GM10266 (cell line): ENCODE results near the gene PLAAT4.
A peak's percentile ranks its signal among the peaks of the same experiment; 100 is the strongest.

Experiments
- DNase-seq: peaks from one replicate; pipeline ENCODE4 v3.0.0; 2012; ENCODE audit errors: extremely low spot score
- CTCF ChIP-seq: IDR thresholded peaks from 2 replicates; pipeline ENCODE4 v1.5.1; 2012; ENCODE audit warnings: mild to moderate bottlenecking, low read depth; ENCODE audit not compliant: control insufficient read depth, insufficient read depth; ENCODE audit errors: missing control alignments

Gene PLAAT4

GRCh38 chr11:63536669-63537292 is at the start of gene PLAAT4:
Gene PLAAT4, plus strand, starts transcription at chr11:63536808. Its CDS starts 61 bp downstream, at chr11:63536869.
- no peak for TF ChIP-seq CTCF
- peak; percentile 66 for DNase-seq

GRCh38 chr11:63488789-63489188 is 47.8 kb upstream of the PLAAT4 start:
- DNase-seq = no peak
- TF ChIP-seq CTCF = no peak

GRCh38 chr11:63489879-63490278 is 46.7 kb upstream of the PLAAT4 start:
- no peak for TF ChIP-seq CTCF
- no peak for DNase-seq

GRCh38 chr11:63490551-63491239 is 45.9 kb upstream of the PLAAT4 start, which contains the start of gene PLAAT5:
Gene PLAAT5, minus strand, starts transcription at chr11:63491167. Its CDS starts 133 bp downstream, at chr11:63491034.
- TF ChIP-seq CTCF = no peak
- no peak for DNase-seq

GRCh38 chr11:63491240-63491587 is 45.4 kb upstream of the PLAAT4 start:
- TF ChIP-seq CTCF = no peak
- DNase-seq = no peak

- DNase-seq = no peak
- no peak for TF ChIP-seq CTCF
Measured at GRCh38 chr11:63491636-63492372, 44.8 kb upstream of the PLAAT4 start.
